ENCODE results near the gene DPEP1.

- TF ChIP-seq POLR2A (IDR thresholded peaks at IDR 0.05; ENCODE audit: low read length) (no peak), GATA1 (IDR thresholded peaks at IDR 0.05; ENCODE audit: low read depth, low read length) (no peak)
Observed at GRCh38 chr16:89629827-89630610, 16.6 kb downstream of the DPEP1 start.

All from erythroblast (primary cell).